NCI-H446 (cell line): ENCODE measurements around the gene UBE2D3.
A peak's percentile ranks its signal among the peaks of the same experiment; 100 is the strongest.

Experiments used
- DNase-seq, 2 experiments: peaks; one replicate each; lab custom pipeline; 2025; lab: John Stamatoyannopoulos, UW

UBE2D3 gene

GRCh38 chr4:102791318-102791835 lies 36.0 kb downstream of the UBE2D3 start:
- no peak for DNase-seq

GRCh38 chr4:102789317-102789717 lies 38.0 kb downstream of the UBE2D3 start:
- DNase-seq: no peak

GRCh38 chr4:102787944-102788343 lies 39.4 kb downstream of the UBE2D3 start:
- no peak for DNase-seq

DNA sequence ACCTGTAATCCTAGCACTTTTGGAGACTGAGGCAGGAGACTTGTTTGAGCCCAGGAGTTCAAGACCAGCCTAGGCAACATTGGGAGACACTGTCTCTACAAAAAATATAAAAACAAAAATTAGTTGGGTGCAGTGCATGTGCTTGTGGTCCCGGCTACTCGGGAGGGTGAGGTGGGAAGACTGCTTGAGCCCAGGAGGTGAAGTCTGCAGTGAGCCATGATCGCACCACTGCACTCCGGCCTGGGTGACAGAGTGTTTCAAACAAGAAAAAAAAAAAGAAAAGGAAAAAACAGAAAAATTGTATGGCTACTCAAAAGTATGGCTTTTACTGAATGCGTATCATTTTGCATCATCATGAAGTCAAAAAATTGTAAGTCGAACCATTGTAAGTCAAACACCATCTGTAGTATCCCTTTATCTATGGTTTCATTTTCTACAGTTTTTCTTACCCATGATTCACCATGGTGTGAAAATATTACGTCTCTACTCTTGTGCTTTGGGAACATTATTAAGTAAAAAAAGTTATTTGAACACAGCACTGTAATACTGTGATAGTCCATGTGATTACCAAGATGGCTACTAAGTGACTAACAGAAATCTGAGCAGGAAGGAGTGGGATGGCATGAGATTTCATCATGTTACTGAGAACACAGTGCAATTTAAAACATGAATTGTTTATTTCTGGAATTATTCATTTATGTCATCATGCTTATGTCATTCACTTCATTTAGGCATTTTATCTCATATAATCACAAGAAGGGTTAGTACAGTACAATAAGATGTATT lies 40.1 kb downstream of the UBE2D3 start:
- no peak for DNase-seq

- DNase-seq: no peak
These were observed 41.1 kb downstream of the UBE2D3 start for GRCh38 chr4:102786279-102786678.

GRCh38 chr4:102783006-102783405 lies 44.3 kb downstream of the UBE2D3 start:
- DNase-seq: no peak

- no peak for DNase-seq
These were observed 45.8 kb downstream of the UBE2D3 start for GRCh38 chr4:102781570-102781969.

GRCh38 chr4:102780476-102781144 lies 46.7 kb downstream of the UBE2D3 start:
- no peak for DNase-seq

GRCh38 chr4:102779204-102779603 lies 48.1 kb downstream of the UBE2D3 start:
- no peak for DNase-seq

- DNase-seq: no peak
These were observed 48.6 kb downstream of the UBE2D3 start for GRCh38 chr4:102778720-102779119.

GRCh38 chr4:102775805-102776204 lies 51.5 kb downstream of the UBE2D3 start:
- no peak for DNase-seq

DNA sequence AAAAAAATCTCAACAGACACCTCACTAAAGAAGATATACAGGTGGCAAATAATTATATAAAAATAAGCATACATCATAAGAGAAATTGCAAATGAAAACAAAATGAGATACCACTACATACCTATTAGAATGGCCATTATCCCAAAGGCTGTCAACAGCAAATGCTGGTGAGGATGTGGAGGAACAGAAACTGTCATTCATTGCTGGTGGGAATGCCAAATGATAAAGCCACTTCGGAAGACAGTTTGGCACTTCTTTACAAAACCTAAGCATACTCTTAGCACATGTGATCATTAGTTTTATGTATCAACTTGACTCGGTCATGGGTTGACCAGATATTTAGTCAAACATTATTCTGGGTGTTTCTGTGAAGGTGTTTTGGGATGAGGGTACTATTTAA lies 53.1 kb downstream of the UBE2D3 start:
- DNase-seq: no peak

DNA sequence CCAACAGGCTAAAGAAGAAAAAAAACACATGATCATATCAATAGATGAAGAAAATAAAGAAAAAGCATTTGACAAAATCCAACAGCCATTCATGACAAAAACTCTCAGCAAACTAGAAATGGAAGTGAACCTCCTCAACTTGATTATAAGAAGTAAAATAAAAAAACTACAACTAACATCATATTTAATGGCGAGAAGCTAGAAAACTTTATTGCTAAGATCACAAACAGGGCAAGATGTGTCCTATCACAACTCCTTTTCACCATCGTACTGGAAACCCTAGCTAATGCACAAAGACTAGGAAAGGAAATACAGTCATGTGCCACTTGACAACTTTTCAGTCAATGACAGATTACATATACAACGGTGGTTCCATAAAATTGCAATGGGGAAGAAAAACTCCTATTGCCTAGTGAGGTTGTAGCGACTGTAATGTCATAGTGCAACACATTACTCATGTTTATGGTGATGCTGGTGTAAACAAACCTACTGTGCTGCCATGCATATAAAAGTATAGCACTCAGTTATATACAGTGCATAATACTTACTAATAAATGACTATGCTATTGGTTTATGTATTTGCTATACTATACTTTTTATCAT lies 54.5 kb downstream of the UBE2D3 start:
- no peak for DNase-seq

- DNase-seq: no peak
These were observed 62.5 kb downstream of the UBE2D3 start for GRCh38 chr4:102764901-102765300.

- no peak for DNase-seq
These were observed 65.4 kb downstream of the UBE2D3 start for GRCh38 chr4:102761906-102762305.

- no peak for DNase-seq
These were observed 66.1 kb downstream of the UBE2D3 start for GRCh38 chr4:102761296-102761701.

DNA sequence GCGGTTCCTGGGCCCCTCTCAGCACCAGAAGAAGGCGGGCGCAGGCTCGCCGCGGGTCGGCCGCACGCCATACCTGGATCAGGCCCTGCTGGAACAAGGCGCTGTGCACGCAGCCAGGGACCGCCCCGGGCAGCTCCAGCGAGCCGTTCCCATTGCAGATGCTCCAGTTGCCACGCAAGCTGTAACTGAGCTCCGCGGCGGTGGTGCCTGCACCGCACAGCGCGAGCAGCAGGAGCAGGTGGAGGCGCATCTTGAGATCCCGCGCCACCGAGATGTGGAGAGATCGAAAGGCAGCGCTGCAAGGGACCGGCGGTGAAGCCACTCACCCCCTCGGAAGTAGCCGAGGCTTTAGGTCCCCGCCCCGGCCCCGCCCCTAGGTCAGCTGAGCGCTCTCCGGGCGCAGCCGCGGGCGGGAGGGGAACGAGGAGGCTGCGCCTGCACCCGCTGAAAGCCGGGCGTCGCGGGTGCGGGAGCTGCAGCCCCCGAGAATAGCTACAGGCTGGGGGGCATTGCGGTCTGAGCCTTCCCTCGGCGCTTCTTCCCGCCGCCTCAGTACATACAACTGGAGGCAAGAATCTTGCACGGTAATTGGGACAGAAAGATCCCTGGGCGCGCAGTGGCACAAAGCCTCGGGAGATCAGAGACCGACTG lies 66.6 kb downstream of the UBE2D3 start, which contains the start of gene MANBA:
Gene MANBA, minus strand, starts transcription at position 324 of the 651 bp plus-strand sequence. Its CDS starts 74 bp downstream, at position 250.
- peak; percentile 46 to 82 for DNase-seq

- DNase-seq: no peak
These were observed 67.3 kb downstream of the UBE2D3 start for GRCh38 chr4:102759831-102760644.

DNA sequence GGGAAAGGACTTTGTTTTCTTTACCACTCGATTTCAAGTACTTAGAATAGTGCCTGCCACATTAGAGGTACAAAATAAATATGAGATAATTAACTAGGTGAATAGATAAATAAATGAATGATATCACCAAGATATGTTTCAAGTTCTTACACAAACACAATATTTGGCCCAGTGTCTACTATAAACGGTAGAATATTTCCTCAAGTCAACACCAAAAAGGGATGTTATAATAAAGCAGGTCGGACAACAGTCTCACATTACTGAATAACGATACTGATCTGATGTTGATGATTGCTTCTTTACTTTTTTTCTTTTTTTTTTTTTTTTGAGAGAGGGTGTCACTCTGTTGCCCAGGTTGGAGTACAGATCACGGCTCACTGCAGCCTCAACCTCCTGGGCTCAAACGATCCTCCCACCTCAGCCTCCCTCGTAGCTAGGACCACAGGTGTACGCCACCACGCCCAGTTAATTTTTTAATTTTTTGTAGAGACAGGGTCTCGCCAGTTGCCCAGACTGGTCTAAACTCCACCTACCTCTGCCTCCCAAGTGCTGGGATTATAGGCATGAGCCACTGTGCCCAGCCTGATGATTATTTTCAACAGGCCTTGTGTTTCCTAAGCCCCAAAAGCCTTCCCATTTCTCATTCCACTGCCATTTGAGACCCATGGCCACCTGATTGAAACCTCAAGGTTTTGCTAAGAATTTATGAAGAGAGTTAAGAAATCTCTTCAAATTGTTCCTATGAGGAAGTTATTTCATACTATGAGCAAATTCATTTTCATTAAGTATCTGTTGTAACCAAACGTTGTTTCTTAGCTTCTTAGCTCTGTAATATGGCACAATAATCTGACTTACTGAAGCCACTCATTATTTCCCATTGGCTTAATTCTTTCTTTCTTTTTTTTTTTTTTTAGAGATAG lies 68.8 kb downstream of the UBE2D3 start:
- no peak for DNase-seq

GRCh38 chr4:102757681-102758080 lies 69.7 kb downstream of the UBE2D3 start:
- DNase-seq: no peak
